Vagina (tissue), 2 donors: ENCODE results near the gene SLC24A3.

Experiments
- CTCF ChIP-seq, 3 experiments: fragments of 450-650 bp in 2 of 3; fragments of 200-600 bp in 1 of 3; sonication (generic) in 1 of 3; IDR thresholded peaks; one replicate each; pipeline ENCODE4 v1.5.1; 2017 to 2019; ENCODE audit warnings: antibody characterized with exemption in 3 of 3, mild to moderate bottlenecking in 2 of 3, moderate library complexity in 2 of 3
- POLR2A ChIP-seq, 2 donors: fragments of 450-650 bp; IDR thresholded peaks; one replicate each; pipeline ENCODE4 v1.6.1; 2017; ENCODE audit warnings: antibody characterized with exemption in 2 of 2, mild to moderate bottlenecking in 2 of 2, moderate library complexity in 2 of 2
- POLR2AphosphoS5 ChIP-seq, 2 donors: sonication (generic); formaldehyde crosslinking; IDR thresholded peaks; one replicate each; pipeline ENCODE4 v1.9.0; 2017; ENCODE audit warnings: antibody characterized with exemption in 2 of 2, mild to moderate bottlenecking in 2 of 2, low read depth in 1 of 2; ENCODE audit not compliant: insufficient read depth in 1 of 2

- TF ChIP-seq CTCF (IDR thresholded peaks at IDR 0.05) (no peak), POLR2A (IDR thresholded peaks at IDR 0.05) (no peak), POLR2AphosphoS5 (IDR thresholded peaks at IDR 0.05; ENCODE audit: insufficient read depth in 1 of 2, low read depth in 1 of 2) (no peak)
These were observed 135.6 kb downstream of the SLC24A3 start for GRCh38 chr20:19347943-19348456.
